ENCODE measurements around the gene SAFB2. TPM values are rescaled to one million over a fixed set of nuclear protein-coding genes. Genes with fewer than 3 reads are reported as not detected.

The SAFB2 gene
- total and polyA plus RNA-seq, 2 of the 13 experiments (the other 11 are each of a cell fraction or from before 2014, with no cell fraction given) = 11.2 to 31.5 TPM

- TF ChIP-seq RERE (CRISPR knock-in tag; IDR thresholded peaks at IDR 0.05; ENCODE audit: low read depth) (no peak), ATF5 (CRISPR knock-in tag; IDR thresholded peaks at IDR 0.05; ENCODE audit: low read depth) (0 out of 2 replicates have a peak, but pooled peaks have one; percentile 58), ERF (CRISPR knock-in tag; IDR thresholded peaks at IDR 0.05) (peak; percentile 31; the same call in 1 of the 2 replicates), MAZ (IDR thresholded peaks at IDR 0.05; ENCODE audit: borderline replicate concordance, low read depth, low read length) (0 out of 2 replicates have a peak, but pooled peaks have one; percentile 11), MAZ (CRISPR knock-in tag; IDR thresholded peaks at IDR 0.05; ENCODE audit: low read depth) (peak; percentile 68; the same call in 1 of the 2 replicates), ZKSCAN8 (CRISPR knock-in tag; IDR thresholded peaks at IDR 0.05; ENCODE audit: borderline replicate concordance) (no peak), ZSCAN30 (CRISPR knock-in tag; IDR thresholded peaks at IDR 0.05) (no peak), MXI1 (IDR thresholded peaks at IDR 0.05; ENCODE audit: borderline replicate concordance, low read depth, low read length) (0 out of 3 replicates have a peak, but pooled peaks have one; percentile 7), KDM2A (CRISPR knock-in tag; IDR thresholded peaks at IDR 0.05; ENCODE audit: borderline replicate concordance, low read depth) (peak; percentile 88), ZNF883 (CRISPR knock-in tag; IDR thresholded peaks at IDR 0.05; ENCODE audit: not compliant biosample characterization) (peak; percentile 8), FOXP4 (CRISPR knock-in tag; IDR thresholded peaks at IDR 0.05) (no peak), ZNF709 (CRISPR knock-in tag; IDR thresholded peaks at IDR 0.05) (0 out of 2 replicates have a peak, but pooled peaks have one; percentile 57), ZNF350 (CRISPR knock-in tag; IDR thresholded peaks at IDR 0.05; ENCODE audit: borderline replicate concordance, low read depth) (peak; percentile 62; the same call in 1 of the 2 replicates), KDM5B (CRISPR knock-in tag; IDR thresholded peaks at IDR 0.05; ENCODE audit: borderline replicate concordance) (peak; percentile 27; the same call in 1 of the 2 replicates), REPIN1 (CRISPR knock-in tag; IDR thresholded peaks at IDR 0.05; ENCODE audit: borderline replicate concordance, low read depth) (peak; percentile 35; the same call in 1 of the 2 replicates), HMGXB4 (CRISPR knock-in tag; IDR thresholded peaks at IDR 0.05; ENCODE audit: borderline replicate concordance in 1 of 2, low read depth in 1 of 2) (peak; percentile 66 to 85; a peak in 3 of 4 replicates), HDAC1 (CRISPR knock-in tag; IDR thresholded peaks at IDR 0.05) (peak; percentile 37; the same call in 1 of the 2 replicates), XRCC5 (optimal IDR thresholded peaks at IDR 0.05; ENCODE audit: low read length) (peak; percentile 71)
Measured at GRCh38 chr19:5578097-5578846, 44.3 kb downstream of the SAFB2 start (continued).
